ENCODE measurements around the gene CDH13.
A peak's percentile ranks its signal among the peaks of the same experiment; 100 is the strongest.

Gene CDH13

DNA sequence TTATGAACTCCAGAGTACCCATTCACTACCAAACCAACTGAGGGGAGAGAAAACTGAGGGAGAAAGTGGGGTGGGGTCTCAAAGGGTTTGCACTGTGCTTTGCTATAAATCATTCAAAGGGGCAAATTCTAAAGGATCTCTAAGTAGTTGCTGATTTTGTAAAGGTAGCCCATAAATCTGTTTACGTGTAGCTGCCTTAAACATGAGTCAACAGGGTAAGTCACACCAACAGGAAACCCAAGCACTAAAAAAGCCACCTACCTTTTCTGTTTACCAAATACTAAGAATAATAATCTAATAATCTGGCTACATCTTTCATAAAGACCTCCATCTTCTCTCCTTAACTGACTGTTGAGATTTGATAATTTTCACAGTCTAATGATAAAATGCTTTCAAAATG, 1172.6 kb downstream of the CDH13 start:
- DNase-seq = no peak

DNA sequence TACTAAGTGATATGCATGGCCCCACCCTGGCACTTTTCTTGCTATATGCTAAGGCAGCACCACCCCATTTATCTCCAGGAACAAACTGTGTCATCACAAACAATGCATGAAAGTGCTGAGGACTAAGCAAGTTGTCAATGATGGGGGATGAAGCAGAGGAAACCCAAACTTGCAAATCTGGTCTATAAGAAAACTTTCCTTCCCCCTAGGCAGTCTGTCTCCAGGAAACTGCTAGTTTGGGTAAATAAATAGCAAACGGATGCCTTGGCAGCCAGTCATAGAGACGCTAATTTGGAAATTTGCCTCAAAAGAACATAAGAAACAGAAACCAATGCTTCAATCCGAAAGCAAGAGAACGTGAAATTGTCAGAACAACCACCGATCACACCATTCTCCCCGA, 1175.4 kb downstream of the CDH13 start:
- peak in 1 of 3 donors; percentile 30 for DNase-seq

DNA sequence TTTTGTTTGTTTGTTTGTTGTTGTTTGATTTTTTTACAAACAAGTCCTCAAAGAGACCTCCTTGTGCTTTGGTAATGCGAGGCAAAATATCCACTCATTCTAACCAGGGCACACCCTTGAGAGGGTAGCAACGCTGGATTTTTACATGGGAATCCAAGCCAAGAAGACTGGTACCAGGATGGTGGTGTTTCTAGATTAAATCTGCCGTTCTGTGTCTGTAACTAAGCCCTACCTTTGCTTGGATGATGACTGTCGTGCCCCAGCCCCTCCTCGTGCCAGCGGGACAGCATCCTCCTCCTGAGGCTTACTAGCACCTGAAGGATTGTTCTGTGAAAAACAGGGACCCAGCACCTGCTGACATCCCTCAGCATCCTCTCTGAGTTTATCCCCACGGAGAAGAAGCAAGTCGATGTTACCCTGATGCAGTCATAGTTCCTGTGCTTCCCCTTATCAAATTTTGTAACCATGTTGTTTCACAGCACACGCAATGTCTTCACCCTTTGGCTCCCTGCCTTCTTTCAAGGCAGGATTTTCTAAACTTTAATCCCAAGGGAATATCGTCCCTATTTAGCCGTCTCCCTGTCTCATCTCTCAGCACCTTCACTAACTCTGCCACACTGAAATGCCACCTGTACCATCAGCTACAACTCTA, 1175.9 kb downstream of the CDH13 start:
- DNase-seq = peak; percentile 31 to 42 (median 38)

DNA sequence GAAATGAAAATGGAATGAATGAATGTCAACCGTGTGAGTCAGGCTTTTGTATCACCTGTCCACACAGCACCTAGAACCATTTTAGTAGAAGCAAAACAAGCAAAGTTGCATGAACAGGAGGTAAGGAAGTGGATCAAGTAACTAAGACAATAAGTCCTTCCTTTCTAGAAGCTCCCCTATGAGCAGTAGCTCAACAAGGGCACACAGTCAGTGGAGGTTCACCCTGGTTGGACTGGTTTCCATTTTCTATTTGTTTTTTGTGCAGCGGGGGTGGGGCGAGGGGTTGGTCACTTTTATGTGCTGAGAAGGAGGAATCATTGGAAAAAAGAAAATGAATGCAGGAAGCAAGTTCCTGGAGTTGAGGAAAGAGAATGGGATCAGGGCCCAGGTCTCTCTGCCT, 1177.0 kb downstream of the CDH13 start:
- DNase-seq = no peak

DNA sequence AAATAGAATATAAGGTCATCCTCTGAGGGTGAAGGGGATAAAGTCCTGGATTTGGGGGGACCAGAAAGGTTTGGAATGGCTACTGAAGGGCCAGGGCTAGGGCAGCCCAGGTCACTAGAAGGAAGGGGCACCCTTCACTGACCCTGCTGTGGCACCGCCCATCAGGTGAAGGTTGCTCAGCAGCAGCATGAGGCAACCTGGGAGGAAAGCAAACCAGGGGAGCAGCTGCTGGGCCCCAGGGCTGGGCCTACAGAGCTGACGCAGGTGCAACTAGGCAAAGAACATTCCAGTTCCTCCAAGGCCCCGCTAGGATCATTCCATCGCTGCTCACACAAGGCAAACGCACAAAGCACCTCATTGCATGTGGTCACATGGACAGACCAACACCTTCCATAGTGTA, 1177.6 kb downstream of the CDH13 start:
- DNase-seq = no peak

DNA sequence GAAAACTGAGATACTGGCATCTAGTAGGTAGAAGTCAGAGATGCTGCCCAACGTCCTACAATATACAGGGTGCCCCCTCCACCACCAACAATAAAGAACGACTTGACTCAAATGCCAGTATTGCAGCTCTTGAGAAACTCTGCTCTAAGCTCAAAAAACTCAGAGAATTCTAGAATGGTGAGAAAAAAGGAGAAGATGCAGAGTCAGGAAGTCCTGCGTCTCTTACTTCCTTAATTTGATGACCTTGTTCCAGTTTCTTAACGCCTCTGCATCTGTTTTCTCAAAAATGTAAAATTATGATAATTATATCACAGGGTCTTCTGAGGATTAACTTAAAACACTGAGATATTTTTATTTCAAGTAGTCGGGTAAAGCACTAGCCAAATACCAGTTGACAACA, 1179.3 kb downstream of the CDH13 start:
- peak; percentile 58 to 91 (median 85) for DNase-seq

DNA sequence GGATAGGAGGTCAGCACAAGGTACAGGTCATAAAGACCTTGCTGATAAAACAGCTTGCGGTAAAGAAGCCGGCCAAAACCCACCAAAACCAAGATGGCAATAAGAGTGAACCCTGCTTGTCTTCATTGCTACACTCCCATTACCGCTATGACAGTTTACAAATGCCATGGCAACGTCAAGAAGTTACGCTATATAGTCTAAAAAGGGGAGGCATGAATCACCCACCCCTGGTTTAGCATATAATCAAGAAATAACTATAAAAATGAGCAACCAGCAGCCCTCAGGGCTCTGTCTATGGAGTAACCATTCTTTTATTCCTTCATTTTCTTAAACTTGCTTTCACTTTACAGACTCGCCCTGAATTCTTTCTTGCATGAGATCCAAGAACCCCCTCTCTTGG, 1180.0 kb downstream of the CDH13 start:
- DNase-seq = peak in 1 of 3 donors; percentile 42

DNA sequence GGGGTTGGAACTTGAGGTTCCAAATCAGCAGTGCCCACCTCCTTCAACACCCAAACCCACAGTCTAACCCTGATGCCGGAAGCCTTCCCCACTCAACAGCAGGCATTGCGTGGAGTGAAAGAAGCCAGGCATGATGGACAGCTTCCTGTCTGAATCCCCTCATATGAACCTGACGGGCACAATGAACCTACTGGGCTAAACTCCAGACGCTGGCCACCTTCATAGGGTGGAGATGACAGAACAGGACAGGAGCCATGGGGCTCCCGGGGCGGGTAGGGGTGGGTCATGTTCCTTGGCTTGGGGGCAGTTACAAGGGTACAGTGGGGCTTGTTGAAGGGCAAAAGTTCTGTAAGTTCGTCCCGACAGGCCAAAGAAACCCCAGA, 1180.5 kb downstream of the CDH13 start:
- no peak for DNase-seq

DNA sequence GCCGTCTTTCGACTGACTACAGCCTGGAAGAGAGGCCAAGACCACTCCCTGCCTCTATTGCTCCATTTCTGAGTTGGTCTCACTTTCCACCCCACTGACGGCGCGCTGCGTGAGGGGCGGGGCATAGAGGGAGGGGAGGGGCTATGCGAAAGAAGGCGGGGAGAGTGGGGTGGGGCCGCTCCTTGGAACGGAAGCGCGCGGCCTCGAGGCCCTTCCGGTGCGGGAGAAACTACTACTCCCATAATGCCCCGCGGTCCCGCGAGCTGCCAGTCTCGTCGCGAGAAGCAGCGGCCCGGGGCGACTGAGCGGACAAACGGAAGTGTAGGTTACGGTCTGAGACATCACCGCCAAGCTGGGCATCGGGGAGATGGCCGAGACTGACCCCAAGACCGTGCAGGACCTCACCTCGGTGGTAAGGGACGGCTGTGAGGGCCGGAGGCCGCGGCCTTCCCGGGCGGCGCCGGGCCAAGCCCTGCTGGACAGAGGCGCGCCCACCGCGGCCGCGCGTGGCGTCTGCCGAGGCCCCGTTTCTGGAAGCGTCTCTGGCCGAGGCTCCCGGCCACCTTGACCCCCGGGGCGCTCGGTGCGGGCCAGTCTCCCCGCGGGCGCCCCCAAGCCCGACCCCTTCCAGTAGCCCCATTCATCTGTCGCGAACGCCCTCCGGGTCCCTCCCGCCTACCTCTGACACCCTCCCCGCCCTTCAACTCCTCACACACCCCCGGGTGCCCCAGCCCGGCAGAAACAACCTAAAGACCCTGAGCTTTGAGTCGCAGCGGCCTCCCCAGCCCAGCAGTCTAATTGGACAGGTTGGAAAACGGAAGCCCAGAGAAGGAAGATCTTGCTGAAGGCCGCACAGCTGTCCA, 1181.2 kb downstream of the CDH13 start, which contains the start of gene HSBP1:
TSS of gene HSBP1 (plus strand) at position 269 of the 863 bp plus-strand sequence. CDS start at position 368, 99 bp downstream.
- peak; percentile 96 to 98 (median 98) for DNase-seq

DNA sequence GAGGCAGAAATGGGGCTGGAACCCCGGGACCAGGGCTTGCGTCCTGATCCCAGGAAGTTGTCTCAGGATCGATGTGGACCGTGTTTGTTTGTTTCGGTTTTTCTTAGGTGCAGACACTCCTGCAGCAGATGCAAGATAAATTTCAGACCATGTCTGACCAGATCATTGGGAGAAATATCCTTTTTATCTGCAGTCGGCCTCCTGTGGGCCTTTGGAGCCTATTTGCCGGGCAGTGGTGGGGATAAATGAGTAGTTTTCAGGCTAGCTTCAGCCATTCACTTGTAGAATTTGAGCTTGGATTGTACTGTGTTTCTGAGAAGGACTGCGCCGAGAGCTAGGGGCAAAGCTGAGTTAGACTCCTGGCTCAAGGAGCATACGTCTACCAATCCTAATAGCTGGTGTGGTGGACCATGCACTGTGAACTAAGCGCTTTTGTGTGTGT, 1181.8 kb downstream of the CDH13 start:
- no peak for DNase-seq

DNA sequence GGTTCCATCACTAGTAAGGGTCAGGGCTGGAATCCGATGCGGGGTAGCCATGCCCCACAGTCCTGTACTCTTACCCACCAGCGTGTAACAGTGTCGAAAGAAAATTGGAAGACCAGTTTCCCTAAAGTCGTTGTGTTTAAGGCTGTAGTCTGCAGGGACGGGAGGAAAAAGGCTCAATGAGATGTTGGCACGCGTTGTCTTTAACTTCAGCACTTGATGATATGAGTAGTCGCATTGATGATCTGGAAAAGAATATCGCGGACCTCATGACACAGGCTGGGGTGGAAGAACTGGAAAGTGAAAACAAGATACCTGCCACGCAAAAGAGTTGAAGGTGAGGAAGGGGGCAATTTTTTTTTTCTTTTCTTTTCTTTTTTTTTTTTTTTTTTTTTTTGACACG, 1182.3 kb downstream of the CDH13 start:
- no peak for DNase-seq

DNA sequence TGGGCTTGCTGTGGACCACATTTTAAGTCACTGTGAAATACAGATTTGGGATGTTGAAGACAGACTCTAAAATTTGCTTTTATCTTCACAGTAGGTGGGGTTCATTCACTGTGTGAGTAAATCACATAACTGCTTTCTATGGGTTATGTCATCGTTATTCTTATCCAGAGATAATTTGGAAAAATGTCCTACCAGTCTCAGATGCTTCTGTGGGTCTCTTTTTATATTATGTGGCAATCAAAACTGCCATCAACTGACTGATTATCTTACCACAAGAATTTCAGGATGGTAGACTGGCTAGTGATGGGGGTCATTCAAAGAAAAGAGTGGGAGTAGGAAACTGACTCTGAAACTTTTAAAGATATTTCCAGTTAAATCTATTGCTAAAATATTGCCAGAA, 1184.1 kb downstream of the CDH13 start:
- DNase-seq = no peak

DNA sequence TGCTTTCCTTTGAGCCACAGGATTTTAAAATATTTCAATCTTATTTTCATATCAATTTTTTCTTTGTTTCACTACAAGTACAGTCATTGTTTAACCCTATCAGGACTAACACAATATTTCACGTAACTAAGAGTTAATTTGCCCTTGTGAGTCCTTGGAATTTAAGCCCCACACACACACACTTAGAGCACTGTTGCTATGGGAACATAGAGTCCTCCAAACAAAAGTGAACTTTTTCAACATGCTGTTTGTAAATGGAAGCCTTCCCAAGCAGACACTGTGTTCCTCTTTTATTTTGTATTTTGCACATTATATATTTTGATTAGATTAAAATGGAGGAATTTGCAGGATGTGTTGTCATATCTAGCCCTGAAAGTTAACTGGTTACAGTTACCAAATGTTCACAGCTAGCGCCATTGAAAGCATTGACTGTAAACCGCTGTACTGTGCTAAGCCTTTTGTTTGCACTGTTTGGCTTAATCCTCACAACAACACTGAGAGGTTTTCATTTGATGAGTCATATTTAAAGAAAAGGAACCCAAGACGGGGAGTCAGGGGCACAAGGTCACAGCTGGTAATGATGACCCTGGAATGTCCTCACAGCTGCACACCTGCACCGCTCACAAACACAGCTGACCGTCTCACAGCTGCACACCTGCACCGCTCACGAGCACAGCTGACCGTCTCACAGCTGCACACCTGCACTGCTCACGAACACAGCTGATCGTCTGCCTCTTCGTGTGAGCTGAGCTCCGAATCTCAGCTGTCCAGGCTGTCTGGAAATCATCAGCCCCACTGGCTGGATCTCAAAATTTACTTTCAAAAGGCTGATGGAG, 1187.3 kb downstream of the CDH13 start:
- DNase-seq = peak in 1 of 3 donors; percentile 24

DNA sequence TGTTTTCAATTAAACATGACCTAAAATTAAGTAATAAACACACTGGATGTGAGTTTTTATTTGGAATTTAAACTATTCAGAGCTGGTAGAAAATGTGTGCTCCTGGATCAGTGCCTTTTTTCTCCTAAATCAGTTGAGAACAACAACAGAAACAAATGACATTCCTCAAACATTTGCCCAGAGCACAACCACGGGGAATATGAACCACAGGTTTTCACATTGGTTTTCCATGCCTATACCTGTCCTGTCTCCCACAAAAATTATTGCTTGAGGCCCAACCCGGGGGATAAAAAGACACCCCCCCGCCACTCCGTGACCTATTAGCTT, 1187.9 kb downstream of the CDH13 start:
- DNase-seq = no peak

DNA sequence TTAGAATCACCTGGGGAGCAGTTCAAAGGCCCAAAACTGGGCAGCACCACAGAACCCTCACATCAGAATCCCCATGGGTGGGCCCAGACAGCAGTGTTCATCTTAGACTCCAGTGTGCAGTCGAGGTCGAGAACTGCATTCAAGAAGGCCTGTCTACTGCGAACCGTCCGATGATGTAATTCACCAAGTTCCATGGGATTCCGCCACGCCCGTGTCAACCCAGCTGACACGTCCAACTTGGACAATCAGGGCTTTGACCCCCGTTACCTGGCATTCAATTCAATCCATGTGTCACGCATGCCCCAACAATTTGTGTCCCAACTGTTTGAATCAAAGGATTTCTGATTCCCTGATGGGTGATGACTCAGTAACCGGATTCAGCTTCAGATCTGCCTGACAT, 1190.3 kb downstream of the CDH13 start:
- no peak for DNase-seq

DNA sequence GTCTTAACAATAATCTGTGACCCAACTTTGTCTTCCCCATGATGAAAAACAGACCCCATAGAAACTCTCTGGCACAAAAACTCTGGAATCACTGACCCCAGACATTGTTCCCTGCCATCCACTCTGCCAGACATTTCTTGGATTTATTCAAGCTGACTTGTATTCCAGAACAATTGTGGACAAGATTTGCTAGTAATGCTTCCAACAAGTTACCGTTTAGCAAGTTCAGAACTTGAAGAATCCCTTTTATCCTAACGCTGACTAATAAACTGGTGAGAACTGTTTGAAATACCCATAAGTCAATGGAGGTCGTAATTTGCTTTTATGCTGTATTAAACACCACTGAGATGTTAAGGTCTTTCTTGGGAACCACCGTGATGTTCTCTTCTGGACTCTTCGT, 1191.5 kb downstream of the CDH13 start:
- DNase-seq = no peak

DNA sequence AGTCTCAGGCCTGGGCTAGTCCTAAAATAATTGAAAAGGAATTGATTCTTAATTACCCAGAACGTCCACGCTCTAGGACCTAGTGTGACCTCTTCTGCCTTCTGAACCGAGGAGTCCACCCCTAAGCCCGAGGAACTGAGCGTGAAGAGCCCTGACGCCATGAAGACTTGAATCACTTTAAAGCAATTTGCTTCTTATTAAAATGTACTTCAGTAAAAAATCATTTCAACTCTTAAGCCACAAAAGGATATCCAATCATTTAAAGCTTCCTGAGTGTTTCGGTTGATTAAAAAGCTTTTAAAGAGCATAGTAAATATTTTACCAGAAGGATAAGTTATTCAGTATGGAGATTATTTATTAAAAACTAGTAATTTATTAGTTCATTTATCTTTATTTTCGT, 1192.6 kb downstream of the CDH13 start:
- no peak for DNase-seq

DNA sequence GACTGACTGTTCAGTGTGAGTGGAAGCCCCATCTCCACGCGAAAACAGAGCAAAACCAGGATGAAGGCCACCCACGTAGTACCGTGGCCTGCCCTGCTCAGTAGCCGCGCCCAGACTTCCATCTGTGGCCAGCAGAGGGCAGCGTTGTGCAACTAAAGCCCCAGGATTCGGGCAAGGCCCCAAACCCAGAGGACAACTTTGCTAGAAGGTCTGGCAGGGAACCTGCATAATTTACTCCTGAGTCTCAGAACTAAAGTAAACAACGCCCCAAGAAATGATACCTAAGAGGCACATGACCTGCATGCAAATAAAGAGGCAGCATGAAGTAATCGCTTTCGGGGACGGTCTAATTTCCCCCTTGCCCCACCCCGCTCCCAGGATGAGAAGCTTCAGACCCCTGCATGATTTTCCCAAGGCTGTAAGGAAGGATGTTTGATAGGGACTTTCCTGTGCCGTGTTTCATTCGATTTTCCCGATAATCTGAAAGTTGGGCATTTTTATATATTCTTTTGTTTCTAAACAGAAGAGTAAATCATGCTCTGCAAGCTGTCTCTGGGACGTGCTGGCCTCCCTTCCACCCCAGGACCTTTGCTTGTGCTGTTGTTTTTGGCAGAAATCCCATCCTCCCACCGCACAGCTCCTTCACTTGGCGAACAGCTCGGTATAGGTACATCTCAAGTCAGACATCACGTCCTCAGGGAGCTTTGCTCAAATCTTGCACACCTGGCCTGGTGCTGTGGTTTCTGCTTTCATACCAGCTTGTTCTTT, 1199.6 kb downstream of the CDH13 start:
- peak; percentile 79 to 88 (median 88) for DNase-seq

DNA sequence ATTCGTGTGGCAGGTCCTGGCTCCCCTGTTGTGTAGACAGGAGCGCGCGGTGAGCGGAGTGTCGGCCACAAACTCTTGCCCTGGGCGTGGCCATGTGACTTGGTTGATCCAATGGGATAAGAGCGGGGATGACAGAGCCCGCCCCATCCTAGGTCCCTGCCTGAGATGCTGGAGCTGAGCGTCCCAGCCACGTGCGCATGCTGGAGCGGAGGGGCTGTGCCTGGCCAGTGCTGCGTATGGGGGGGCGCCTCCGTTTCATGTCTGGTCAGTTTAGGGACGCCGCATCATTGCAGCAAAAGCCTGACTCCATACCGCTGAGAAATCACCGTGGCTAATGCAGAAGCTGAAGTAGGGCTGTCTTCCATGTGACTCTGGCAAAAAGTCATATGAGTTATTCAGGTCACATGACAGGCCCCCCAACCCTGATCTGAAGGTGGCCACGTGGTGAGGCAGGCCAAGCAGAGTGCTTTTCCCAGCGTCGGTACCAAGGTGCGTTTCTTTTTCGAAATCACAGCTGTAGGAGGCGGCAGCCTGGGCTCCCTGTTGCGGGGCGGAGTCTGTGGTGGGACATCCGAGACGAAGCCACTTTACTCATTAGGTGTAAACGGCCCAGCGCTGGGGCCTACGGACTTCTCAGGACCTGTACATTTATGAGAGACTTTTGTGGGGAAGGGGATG, 1203.5 kb downstream of the CDH13 start:
- DNase-seq = no peak

DNA sequence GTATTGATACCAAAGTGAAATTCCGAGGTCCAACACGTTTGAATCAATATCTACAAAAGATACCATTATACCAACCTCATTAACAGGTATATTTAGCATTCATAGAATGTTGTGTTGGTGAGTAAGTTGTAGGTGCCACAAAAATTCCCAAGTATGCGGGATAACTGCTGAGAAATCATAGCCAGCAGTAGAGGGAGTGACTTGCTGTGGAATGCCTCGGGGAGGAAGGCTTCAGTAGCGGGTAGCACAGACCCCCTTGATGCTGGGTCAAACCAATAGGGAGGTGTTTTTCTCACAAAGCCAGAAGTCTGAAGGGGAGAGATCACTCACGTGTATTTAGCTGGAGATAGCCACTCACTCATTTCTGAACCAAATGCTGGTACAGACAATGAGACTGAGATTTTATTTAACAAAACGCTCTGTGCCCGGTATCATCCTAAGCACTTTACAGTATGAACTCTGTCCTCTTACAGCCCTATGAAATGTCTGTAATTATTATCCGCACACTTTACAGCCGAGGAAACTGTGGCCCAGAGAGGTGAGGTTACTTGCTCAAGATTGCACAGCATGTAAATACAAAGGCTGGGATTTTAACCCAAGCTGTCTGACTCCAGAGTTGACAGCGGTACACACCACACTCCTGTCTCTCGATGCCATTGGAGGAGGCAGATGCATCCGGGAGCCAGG, 1204.1 kb downstream of the CDH13 start:
- no peak for DNase-seq

DNA sequence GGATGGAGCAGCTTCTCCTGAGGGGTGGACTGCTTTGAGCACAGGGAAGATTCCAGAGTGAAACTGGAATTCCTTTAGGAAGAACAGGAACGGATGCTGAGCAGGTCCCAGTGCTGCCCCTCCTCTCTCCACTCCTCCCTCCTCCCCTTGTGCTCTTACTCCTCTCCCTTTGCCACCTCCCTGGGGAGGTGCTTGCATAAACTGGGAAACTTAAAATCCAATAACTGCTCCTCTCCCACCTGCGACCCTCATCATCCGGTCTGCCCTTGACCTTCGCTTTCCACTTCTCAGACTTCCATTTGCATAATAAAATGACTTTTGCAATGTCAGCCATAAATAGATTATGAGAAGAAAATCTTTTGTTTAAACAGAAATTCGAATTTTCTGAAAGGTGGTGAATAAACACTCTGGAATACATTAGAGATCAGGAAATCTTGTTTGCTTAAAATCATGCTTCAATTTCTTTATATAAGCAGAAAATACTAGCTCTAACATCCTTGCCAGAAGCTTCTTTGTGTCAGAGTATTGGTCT, 1204.8 kb downstream of the CDH13 start:
- DNase-seq = no peak

All from suppressor macrophage treated with lipopolysaccharide for 1 hour (primary cell).